HUDEP-2 (cell line): ENCODE results near the gene HEATR5B.

Experiments
- DNase-seq, 76 experiments: peaks; one replicate each; lab custom pipeline; 2025; ENCODE audit not compliant: unreplicated experiment in 76 of 76; lab: John Stamatoyannopoulos, UW

The HEATR5B gene

DNA sequence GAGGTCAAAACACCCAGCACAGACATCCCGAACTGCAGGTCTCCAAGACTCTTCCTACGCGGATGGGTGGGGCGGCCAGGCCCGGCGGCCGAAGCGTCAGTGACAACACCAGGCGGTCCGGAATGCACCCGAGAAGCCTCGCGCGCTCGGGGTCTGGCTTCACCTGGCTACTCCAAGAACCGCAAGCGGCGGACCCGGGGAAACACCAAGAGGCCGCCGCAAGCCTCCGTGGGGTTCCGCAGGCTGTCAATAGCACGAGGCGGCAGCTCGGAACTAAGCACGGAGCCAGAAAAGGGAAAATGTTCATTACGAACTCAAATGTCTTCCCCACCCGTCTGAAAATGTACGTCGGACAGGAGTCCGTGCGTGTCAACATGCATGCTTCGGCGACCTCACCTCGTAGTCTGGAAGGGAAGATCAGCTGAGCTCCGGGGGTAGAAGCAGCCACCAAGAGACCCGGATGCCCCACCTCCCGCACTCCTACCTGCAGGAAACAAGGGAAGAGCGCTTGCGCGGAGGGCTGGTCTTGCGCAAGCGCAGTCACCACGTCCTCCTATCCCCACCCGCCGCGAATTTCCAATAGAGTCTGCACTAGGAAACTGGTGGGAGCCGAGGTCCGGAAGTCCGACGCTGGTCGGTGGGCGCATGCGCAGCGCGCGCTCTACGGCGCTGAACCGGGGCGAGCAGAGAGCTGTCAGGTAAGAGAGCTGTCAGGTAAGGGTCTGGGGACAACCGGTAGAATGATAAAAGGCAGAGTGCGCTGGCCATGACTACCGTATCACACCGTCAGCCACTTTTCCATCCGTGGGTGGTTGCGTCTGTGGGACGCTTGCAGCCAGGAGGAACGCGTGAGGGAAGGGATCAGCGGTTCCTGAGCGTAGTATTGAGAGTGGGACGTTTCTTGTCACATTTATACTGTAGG lies at the start of gene HEATR5B, which contains the start of gene GPATCH11:
Gene HEATR5B, minus strand, starts transcription at position 500 of the 922 bp plus-strand sequence. CDS start 958 bp downstream, outside the sequence.
Gene GPATCH11, plus strand, starts transcription at position 646 of the 922 bp plus-strand sequence. CDS start 3,864 bp downstream, outside the sequence.
- peak; percentile 19 to 95 (median 85) for DNase-seq

DNA sequence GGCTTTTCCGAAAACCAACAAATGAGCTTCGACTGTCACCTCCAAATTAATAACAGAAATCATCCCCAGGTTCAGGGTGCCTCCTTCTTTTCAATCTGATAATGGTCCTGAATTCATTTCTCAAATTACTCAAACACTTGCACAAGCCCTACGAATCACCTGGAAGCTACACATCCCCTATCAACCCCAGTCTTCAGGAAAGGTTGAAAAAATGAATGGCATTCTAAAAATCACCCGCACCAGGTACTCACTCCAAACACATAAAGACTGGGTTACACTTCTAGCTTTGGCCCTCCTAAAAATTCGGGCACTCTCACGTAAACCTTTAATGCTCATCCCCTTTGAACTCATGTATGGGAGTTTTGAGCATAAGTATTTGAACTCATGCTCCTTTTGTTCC lies 48.7 kb upstream of the HEATR5B start:
- no peak for DNase-seq

DNA sequence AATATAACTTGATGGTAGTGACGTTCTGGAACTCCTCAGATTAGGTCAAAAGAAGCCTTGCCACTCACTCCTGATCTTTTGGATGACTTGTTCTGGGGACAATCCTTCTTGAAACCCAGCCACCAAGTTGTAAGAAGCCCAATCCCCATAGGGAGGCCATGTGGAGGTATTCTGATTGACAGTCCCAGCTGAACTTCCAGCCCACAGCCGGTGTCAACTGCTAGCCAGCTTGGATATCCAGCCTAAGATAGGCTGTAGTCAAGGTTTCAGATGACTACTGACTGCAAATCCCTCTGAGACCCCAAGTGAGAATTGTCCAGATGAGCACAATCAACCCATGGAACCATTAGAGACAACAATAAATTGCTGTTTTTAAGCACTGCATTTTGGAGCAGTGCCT lies 41.2 kb upstream of the HEATR5B start:
- DNase-seq = no peak

DNA sequence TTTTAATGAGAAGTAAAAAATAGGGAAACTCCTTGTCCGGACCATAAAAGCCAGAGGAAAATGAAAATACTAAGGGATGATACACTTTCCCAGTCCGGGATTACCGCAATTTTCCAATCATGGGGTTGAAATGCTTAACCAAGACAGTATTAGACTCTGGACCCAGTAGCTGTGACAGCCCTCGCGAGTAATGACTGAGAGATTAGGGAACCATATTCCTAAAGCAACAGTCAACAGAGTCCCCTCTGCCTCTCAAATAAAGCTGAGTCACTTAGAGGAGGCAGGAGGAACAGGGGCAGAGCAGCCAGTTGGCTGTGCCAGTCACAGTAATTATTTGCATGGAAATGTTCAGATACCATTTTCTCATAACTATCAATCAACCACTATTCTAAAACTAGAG lies 35.0 kb upstream of the HEATR5B start:
- DNase-seq = peak in 1 of 76 experiments; percentile 1

DNA sequence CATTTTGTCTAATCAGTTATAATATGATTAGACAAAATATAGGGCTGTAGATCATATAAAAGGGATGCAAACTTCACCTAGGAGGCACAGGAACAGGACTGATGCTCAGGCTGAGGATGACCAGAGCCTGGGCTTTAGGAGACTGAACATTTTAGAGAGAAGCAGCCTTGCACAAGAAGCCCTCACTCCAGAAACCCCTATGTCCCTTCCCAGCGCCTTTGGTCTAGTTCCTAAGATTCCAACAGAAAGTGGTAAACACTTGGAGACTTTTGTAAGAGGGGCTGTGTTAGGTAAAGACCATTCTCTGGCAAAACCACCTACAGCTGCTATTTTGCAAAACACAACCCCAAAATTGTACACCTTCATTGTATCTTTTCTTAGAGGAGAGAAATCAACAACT lies 33.4 kb upstream of the HEATR5B start:
- DNase-seq = no peak

DNA sequence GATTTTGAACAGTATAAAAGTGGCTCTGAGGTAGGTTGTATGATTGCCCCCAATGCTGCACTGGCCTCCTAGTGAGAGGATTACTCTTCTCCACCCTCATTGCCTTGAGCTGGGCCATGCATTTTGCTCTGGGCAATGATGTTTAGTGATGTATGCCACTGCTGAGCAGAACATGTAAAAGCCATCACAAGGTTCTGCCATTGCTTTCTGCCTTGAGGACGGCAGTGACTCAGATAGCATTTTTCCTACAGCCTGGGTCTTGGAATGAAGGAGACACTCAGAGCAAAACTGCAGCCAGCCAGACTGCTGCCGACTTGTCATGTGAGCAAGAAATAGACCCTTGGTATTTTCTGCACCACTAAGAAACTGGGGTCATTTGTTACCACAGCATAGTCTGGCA lies 27.8 kb upstream of the HEATR5B start:
- no peak for DNase-seq

DNA sequence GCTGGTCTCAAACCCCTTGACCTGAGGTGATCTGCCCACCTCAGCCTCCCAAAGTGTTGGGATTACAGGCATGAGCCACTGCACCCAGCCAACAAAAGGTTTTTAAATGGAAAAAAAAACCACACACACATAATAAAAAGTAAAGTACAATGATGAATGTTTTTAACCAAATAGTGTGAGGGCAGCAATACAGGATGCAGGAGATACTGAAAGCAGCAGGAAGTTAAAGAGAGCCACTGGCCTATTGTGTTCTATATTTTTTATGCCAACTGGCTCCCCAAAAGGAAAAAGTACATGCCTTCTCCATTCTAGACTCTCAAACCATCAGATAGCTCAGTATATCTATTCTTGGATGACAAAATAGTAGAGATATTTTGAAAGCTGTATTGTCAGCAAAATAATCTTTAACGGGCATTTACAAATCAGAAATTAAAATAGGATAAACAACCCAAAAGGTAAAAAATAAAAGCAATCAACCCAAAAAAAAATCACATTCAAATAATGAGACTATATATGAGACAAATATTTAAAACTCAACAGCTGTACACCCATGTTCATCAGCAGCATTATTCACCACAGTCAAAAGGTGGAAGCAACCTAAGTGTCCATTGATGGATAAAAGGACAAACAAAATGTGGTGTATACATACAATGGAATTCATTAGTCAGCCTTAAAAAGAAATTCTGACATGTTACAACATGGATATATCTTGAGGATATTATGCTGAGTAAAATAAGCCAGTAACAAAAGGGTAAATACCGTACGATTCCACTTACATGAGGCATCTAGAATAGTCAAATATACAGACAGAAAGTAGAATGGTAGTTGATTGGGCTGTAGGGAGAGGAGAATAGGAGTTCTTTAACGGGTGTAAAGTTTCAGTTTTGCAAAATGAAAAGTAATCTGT lies 26.4 kb upstream of the HEATR5B start:
- DNase-seq = no peak

DNA sequence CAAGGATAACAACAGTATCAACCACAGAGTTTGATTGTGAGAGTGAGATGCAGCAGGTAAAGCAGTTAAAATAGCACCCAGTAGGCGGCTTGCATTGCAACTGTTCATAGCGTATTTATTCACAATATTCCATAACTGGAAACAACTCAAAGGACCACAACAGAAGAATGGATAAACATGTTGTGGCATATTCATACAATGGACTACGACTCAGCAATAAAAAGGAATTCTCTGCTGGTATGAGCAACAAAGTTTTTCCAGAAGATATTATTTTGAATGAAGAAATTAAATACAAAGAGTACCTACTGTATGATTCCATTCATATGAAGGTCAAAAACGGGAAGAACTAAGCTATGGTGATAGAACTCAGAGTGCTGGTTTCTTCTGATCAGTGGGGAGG lies 25.4 kb upstream of the HEATR5B start:
- DNase-seq = no peak

DNA sequence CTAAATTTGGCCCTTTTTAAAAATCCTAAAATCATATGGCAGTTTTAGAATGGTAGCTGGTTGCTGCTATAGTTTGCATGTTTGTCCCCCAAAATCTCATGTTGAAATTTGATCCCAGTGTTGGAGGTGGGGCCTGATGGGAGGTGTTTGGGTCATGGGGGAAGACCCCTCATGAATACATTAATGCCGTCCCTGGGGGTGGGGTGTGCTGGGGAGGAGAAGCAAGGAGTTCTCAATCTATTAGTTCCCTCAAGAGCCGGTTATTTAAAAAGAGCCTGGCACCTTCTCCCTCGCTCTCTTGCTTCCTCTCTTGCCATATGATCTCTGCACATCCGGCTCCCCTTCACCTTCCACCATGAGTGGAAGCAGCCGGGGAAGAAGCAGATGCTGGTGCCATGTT lies 21.0 kb upstream of the HEATR5B start:
- no peak for DNase-seq

DNA sequence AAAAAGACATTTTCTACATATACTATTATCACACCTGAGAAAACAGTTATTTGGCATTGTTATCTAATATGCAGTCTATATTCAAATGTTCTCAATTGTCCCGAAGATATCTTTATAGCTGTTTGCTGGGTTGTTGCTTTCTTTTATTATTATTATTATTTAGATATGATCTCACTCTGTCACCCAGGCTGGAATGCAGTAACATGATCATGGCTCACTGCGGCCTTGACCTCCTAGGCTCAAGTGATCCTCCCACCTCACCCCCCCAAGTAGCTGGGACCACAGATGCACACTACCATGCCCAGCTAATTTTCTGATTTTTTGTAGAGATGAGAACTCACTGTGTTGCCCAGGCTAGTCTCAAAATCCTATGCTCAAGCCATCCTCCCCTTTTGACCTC lies 20.0 kb upstream of the HEATR5B start:
- DNase-seq = no peak

DNA sequence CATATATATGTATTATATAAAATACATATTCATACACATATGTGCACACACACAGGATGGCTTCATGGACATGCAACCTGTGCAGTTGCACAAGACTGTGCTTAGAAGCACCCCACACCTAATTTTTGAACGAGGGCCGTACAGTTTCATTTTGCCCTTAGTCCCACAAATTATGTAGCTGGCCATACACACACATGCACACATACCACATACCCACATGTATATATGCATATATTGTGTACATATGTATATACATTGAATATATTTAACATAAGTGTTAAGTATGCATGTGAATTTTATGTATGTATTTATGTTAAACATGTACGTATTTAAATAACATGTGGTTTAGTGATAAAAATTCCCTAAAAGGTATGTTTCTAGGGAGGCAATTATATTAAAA lies 18.4 kb upstream of the HEATR5B start:
- no peak for DNase-seq

DNA sequence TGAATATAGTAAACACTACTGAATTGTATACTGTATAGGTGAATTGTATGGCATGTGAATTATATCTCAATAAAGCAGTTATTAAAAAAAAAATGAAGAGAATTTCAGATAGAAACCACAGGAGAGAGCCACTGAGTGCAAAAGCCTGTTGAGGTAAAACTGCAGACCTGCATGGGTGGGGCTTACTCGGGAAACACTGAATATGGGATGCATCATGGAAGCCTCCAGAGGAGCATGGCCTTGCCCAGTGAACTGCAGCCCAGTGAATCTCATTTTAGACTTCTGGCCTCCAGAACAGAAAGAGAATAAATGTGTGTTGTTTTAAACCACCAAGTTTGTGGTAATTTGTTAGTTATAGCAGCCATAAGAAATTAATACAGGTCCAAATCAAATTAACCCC lies 15.9 kb upstream of the HEATR5B start:
- no peak for DNase-seq

DNA sequence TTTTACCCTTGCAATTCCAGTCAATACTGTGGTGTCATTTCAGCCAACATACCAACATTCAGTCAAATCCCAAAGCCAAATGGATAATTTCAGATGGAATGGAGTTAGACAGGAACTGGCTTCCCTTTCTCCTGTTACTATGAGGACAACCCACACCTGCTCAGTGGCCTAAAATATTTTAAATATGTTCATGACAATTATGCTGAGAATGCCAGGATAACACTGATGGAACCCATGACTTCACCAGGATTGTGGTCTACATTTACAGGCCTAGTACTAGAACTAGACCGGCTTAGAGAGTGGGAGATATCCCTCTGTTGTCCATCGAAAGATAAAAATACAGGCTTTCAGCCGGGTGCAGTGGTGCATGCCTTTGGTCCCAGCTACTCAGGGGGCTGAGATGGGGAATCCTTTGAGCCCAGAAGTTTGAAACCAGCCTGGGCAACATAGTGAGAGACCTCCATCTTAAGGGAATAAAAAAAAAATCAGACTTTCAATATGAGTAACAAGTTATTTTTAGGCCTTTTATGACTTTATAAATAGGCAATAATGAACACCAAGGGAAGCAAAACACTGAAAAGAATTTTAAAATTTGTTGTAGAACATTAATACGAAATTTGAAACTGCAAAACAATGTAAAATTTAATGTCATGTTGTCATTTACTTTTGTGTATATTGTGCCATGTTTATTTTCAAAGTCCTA lies 14.4 kb upstream of the HEATR5B start:
- no peak for DNase-seq

DNA sequence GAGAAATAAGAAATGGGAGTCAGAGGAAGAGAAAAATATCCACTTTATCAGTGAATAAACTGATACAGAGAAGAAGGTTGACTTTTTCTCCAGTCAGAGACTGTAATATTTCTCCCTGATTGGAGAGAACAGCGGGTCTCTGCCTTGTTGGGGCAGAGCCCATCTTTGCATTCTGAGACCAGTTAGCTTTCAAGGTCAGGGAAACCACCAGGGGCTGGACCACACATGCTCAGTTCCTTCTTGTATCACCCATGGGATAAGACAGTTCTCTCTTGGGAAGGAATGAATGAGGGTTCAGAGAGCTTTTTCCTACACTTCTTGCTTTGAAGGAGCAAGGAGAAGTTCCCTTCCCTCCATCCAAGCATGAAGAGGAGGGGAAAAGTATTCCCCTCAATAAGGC lies 12.4 kb upstream of the HEATR5B start:
- DNase-seq = no peak

DNA sequence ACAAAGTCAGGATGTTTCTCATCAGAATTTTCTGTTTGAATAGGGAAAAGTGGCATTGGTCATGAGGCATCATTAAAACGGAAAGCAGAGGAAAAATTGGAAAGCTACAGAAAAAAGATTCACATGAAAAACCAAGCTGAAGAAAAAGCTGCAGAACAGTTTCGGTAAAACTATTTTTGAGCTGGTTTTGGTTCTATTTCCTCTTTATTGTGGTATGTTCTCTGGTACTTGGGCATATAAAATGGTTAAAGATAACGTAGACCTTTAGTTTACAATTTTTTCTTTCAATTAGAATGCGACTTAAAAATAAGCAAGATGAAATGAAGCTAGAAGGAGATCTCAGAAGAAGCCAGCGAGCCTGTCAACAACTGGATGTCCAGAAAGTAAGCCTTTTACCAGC lies 7.7 kb upstream of the HEATR5B start:
- no peak for DNase-seq

DNA sequence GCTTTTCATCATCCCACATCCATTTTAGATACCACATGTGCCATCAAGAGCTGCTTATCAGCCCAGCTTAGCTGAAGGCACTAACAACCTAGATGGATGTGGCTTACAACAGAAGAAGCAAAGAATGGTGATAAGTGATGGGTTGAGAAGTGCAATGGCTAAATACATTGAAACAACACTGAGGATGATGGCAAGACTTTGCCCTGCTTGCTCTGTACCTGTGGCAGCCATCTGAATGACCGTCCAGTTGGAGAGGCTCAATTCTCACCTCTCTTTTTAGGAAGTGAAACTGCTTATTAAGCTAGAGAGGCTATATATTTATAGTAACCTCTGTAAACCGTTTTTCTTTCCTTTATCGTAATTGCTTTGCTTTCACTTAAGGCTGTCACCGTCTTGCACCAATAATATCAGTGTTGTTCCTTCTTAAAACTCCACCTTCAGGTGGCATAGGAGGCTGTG lies 5.9 kb upstream of the HEATR5B start:
- DNase-seq = no peak

DNA sequence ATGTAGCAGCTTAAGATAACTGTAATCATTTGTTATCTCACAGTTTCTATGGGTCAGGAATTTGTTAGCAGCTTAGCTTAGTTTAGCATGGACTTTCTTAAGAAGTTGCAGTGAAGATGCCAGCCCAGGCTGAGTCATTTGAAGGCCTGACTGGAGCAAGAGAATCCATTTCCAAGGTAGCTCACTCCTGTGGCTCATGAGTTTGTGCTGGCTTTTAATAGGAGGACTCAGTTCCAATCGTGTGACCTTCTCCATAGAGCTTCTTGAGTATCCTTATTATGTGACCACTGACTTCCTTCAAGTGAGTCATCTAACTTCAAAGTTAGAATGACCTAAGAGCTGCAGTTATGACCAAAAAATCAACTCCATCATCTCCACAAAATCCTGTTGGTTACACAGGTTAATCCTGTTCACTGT lies 1.6 kb upstream of the HEATR5B start:
- peak in 8 of 76 experiments; percentile 1 to 19 (median 2) for DNase-seq

DNA sequence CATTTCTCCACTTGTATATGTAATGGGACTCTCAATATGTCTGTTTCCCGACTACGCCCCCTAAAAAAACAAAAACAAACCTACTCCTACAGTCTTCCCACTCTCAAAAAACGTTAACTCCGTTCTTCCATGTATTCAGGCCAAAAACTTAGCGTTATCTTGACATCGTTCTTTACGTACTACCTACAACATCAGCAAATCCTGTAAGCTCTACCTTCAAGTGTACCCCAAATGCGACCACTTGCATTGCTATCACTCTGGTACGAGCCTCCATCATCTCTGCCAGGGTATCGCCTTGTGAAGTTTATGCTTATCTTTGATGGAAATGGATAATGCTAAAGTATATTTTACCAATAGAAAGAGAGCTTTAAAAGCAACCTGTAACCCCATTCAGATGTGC lies 625 bp upstream of the HEATR5B start:
- no peak for DNase-seq

DNA sequence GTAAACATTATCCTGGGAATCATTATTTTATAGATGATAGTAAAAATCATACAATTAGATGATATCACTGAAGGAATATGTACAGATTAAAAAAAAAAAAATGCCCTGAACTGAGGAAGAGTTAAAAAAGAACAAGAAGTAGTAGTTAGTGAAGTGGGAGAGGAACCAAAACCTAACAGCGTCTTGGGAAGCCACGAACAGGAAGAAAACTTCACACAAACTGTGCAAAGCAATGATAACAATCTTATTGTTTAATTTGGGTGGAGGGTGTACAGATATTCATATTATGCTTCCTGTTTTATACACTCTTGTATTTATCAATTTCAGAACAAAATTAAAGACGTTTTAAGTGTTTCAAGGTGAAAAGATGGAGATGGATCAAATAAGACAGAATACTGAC lies 3.5 kb downstream of the HEATR5B start:
- DNase-seq = no peak

DNA sequence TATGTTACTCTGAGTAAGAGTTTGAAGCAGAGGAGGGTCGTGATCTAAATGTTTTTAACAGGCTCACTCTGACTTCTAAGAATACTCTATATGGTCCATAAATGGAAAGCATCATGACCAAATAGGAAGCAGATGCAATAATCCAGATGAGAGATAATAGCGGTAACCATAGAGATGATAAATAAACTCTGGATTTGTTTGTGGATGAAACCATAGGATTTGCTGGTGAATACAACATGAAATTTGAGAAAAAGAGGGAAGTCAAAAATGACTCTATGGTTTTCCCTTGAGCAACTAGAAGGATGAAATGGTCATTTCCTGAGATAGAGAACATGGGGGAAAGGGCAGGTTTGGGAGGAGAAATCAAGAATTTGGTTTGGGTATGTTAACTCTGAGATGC lies 3.9 kb downstream of the HEATR5B start:
- DNase-seq = no peak

DNA sequence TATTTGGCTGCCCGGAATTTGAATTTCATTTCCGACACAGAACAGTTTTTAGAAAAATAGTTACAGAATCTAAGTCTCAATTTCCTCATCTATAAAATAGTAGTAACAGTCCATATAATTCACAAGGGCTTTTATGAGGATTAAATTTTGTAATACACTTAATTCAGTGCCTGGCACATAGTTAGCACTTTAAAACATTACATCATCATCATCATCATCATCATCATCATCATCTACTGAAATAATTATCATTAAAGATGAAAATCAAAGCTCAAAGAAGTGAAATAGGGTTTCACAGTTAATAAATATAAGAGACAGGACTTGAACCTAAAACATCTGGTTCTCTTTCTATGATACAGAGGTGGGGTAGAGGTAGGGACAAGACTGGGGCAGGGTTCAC lies 13.2 kb downstream of the HEATR5B start:
- no peak for DNase-seq
